WTC11 (cell line): ENCODE data around the gene ATP11A. TPM values are rescaled to one million over a fixed set of nuclear protein-coding genes. Genes with fewer than 3 reads are reported as not detected.

ENCODE experiments used
- ATAC-seq: fragments of 200-7000 bp; cut with Tn5 transposase; 2 replicates; pipeline ENCODE4 v1.10.0; 2021; ENCODE audit warnings: mild to moderate bottlenecking, moderate library complexity
- CTCF ChIA-PET: fragments of 300-600 bp; sonication (Branson Sonifier 250); formaldehyde crosslinking; loops from one replicate; lab custom pipeline; 2021; ENCODE audit warnings: antibody characterized with exemption; lab: Charles Lee
- POLR2A ChIA-PET: fragments of 350-600 bp; sonication (Branson Sonifier 250); formaldehyde crosslinking; loops from one replicate; lab custom pipeline; 2021; ENCODE audit warnings: antibody characterized with exemption; lab: Charles Lee
- DNase-seq: peaks from one replicate; pipeline ENCODE4 v3.0.0; 2021; ENCODE audit warnings: low spot score
- H3K27ac Mint-ChIP-seq: 2 replicates; pipeline ENCODE4 v1.8.0; 2021; ENCODE audit warnings: mixed read lengths
- H3K27me3 Mint-ChIP-seq: 2 replicates; pipeline ENCODE4 v1.8.0; 2021; ENCODE audit warnings: low read depth, mild to moderate bottlenecking, moderate library complexity, mixed read lengths
- H3K36me3 Mint-ChIP-seq: 2 replicates; pipeline ENCODE4 v1.8.0; 2021; ENCODE audit warnings: mixed read lengths
- H3K4me1 Mint-ChIP-seq: 2 replicates; pipeline ENCODE4 v1.8.0; 2022; ENCODE audit warnings: mixed read lengths
- H3K4me3 Mint-ChIP-seq: 2 replicates; pipeline ENCODE4 v1.8.0; 2021; ENCODE audit warnings: mild to moderate bottlenecking, moderate library complexity, mixed read lengths
- H3K9me3 Mint-ChIP-seq: 2 replicates; pipeline ENCODE4 v1.8.0; 2021; ENCODE audit warnings: mixed read lengths
- AR ChIP-seq: fragments of 250-450 bp; sonication (Bioruptor Pico); IDR thresholded peaks from 2 replicates; pipeline ENCODE4 v1.9.0; 2021; ENCODE audit warnings: mild to moderate bottlenecking
- CBFB ChIP-seq: sonication (generic); formaldehyde crosslinking; IDR thresholded peaks from 2 replicates; pipeline ENCODE4 v1.8.1; 2022; ENCODE audit warnings: mild to moderate bottlenecking, low read depth, missing genetic modification reagents
- CREB1 ChIP-seq: sonication (generic); formaldehyde crosslinking; IDR thresholded peaks from 2 replicates; pipeline ENCODE4 v1.8.0; 2023; ENCODE audit warnings: mild to moderate bottlenecking, missing genetic modification reagents
- CTCF ChIP-seq: fragments of 200-600 bp; IDR thresholded peaks from 2 replicates; pipeline ENCODE4 v1.8.0; 2022; ENCODE audit warnings: antibody characterized with exemption
- ESRRA ChIP-seq: sonication (generic); formaldehyde crosslinking; IDR thresholded peaks from 2 replicates; pipeline ENCODE4 v1.8.1; 2022; ENCODE audit warnings: mild to moderate bottlenecking, missing genetic modification reagents, borderline replicate concordance
- GTF2I ChIP-seq: fragments of 250-450 bp; sonication (Bioruptor Pico); conservative IDR thresholded peaks from 2 replicates; pipeline ENCODE4 v1.4.0; 2021; ENCODE audit warnings: mild to moderate bottlenecking
- JAZF1 ChIP-seq: fragments of 250-450 bp; sonication (Bioruptor Pico); IDR thresholded peaks from 2 replicates; pipeline ENCODE4 v1.9.0; 2021; ENCODE audit warnings: moderate library complexity, mild to moderate bottlenecking, inconsistent platforms
- MAX ChIP-seq: sonication (generic); formaldehyde crosslinking; IDR thresholded peaks from 2 replicates; pipeline ENCODE4 v1.8.0; 2022; ENCODE audit warnings: mild to moderate bottlenecking, missing genetic modification reagents
- MLX ChIP-seq: sonication (generic); formaldehyde crosslinking; IDR thresholded peaks from 2 replicates; pipeline ENCODE4 v1.8.1; 2023; ENCODE audit warnings: mild to moderate bottlenecking, missing genetic modification reagents, moderate library complexity
- OVOL2 ChIP-seq: fragments of 250-450 bp; sonication (Bioruptor Pico); IDR thresholded peaks from 2 replicates; pipeline ENCODE4 v1.9.0; 2021; ENCODE audit warnings: mild to moderate bottlenecking, borderline replicate concordance
- TP53 ChIP-seq: sonication (generic); formaldehyde crosslinking; IDR thresholded peaks from 2 replicates; pipeline ENCODE4 v1.8.1; 2023; ENCODE audit warnings: mild to moderate bottlenecking, missing genetic modification reagents
- ZBTB21 ChIP-seq: sonication (generic); formaldehyde crosslinking; IDR thresholded peaks from 2 replicates; pipeline ENCODE4 v1.8.1; 2023; ENCODE audit warnings: mild to moderate bottlenecking, missing genetic modification reagents, borderline replicate concordance
- ZNF219 ChIP-seq: sonication (generic); formaldehyde crosslinking; IDR thresholded peaks from 2 replicates; pipeline ENCODE4 v1.8.0; 2023; ENCODE audit warnings: missing genetic modification reagents, mild to moderate bottlenecking, borderline replicate concordance
- ZNF232 ChIP-seq: sonication (generic); formaldehyde crosslinking; IDR thresholded peaks from 2 replicates; pipeline ENCODE4 v1.8.0; 2022; ENCODE audit warnings: mild to moderate bottlenecking, missing genetic modification reagents
- ZNF281 ChIP-seq: sonication (generic); formaldehyde crosslinking; IDR thresholded peaks from 2 replicates; pipeline ENCODE4 v1.8.0; 2023; ENCODE audit warnings: mild to moderate bottlenecking, missing genetic modification reagents
- ZNF396 ChIP-seq: fragments of 250-450 bp; sonication (Bioruptor Pico); IDR thresholded peaks from 2 replicates; pipeline ENCODE4 v1.8.0; 2021; ENCODE audit warnings: mild to moderate bottlenecking, moderate library complexity, borderline replicate concordance
- ZSCAN18 ChIP-seq: fragments of 250-450 bp; sonication (Bioruptor Pico); IDR thresholded peaks from 2 replicates; pipeline ENCODE4 v2.1.2; 2022; ENCODE audit warnings: mild to moderate bottlenecking, moderate library complexity
- total RNA-seq: library from RNA; stranded (reverse); gene quantifications from 3 replicates; pipeline ENCODE4 v1.2.3, GENCODE V29; 2021
- TF ChIP-seq, protein P1 (sequence below): fragments of 250-450 bp; sonication (Bioruptor Pico); IDR thresholded peaks from 2 replicates; pipeline ENCODE4 v1.9.0; 2021; ENCODE audit warnings: mild to moderate bottlenecking
- TF ChIP-seq, protein P2 (sequence below): fragments of 250-450 bp; sonication (Bioruptor Pico); IDR thresholded peaks from 2 replicates; pipeline ENCODE4 v1.8.0; 2021; ENCODE audit warnings: mild to moderate bottlenecking
- TF ChIP-seq, protein P3 (sequence below): fragments of 250-450 bp; sonication (Bioruptor Pico); IDR thresholded peaks from 2 replicates; pipeline ENCODE4 v1.9.0; 2021; ENCODE audit warnings: moderate library complexity, mild to moderate bottlenecking, inconsistent platforms, borderline replicate concordance

The ATP11A gene
- total RNA-seq, 1 experiment from 2014 or later: 100 TPM

DNA sequence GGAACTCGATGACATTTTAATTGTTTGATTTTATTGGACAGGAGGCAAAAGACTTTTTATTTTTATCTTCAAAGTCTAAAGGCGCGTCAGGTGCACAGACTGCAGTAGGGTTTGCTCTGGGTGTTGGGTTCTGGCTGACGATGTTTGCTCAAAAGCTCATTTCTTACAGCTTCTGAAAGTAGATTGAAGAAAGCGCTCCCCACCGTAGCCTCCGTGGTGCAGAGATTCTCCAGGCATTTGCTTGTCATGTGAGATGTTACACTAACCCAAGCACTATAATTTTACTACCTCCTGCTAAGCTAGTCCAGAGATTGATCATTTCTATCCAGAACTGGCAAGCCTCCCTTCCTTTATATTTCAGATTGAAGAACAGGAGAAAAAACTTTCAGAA lies 14.5 kb upstream of the ATP11A start:
- DNase-seq (no peak), ATAC-seq (no peak)

More for the DNA sequence above, 14.5 kb upstream of the ATP11A start:
- Mint-ChIP-seq H3K36me3 (0 out of 2 replicates have a peak, but pooled peaks cover 6% of the 10 kb centered on the region), H3K27ac (no peak overlapping the region), H3K4me1 (peaks cover 32% of the 10 kb centered on the region), H3K27me3 (peaks cover 19% of the 10 kb centered on the region), H3K9me3 (peaks cover 3% of the 10 kb centered on the region; the same call in 1 of the 2 replicates), H3K4me3 (no peak overlapping the region)
- POLR2A ChIA-PET: no interaction called here
- CTCF ChIA-PET: interaction anchor here (0.6 kb wide), 1 partner anchor 42 kb away, joined by 4 read pairs; no protein-coding TSS in a partner anchor
- TF ChIP-seq ESRRA (CRISPR knock-in tag) (no peak), CBFB (CRISPR knock-in tag) (no peak), CREB1 (no peak), AR (no peak), ZNF232 (CRISPR knock-in tag) (no peak), ZNF281 (CRISPR knock-in tag) (no peak), OVOL2 (CRISPR knock-in tag) (no peak), MLX (CRISPR knock-in tag) (no peak), ZBTB21 (no peak), TP53 (CRISPR knock-in tag) (no peak), JAZF1 (CRISPR knock-in tag) (no peak), ZNF396 (CRISPR knock-in tag) (no peak), MAX (CRISPR knock-in tag) (no peak), ZSCAN18 (CRISPR knock-in tag) (no peak), GTF2I (no peak), ZNF219 (CRISPR knock-in tag) (no peak), CTCF (no peak)
- TF ChIP-seq, protein P1, sequence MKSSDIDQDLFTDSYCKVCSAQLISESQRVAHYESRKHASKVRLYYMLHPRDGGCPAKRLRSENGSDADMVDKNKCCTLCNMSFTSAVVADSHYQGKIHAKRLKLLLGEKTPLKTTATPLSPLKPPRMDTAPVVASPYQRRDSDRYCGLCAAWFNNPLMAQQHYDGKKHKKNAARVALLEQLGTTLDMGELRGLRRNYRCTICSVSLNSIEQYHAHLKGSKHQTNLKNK (CRISPR knock-in tag): no peak
- TF ChIP-seq, protein P2, sequence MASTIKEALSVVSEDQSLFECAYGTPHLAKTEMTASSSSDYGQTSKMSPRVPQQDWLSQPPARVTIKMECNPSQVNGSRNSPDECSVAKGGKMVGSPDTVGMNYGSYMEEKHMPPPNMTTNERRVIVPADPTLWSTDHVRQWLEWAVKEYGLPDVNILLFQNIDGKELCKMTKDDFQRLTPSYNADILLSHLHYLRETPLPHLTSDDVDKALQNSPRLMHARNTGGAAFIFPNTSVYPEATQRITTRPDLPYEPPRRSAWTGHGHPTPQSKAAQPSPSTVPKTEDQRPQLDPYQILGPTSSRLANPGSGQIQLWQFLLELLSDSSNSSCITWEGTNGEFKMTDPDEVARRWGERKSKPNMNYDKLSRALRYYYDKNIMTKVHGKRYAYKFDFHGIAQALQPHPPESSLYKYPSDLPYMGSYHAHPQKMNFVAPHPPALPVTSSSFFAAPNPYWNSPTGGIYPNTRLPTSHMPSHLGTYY (CRISPR knock-in tag): no peak
- TF ChIP-seq, protein P3, sequence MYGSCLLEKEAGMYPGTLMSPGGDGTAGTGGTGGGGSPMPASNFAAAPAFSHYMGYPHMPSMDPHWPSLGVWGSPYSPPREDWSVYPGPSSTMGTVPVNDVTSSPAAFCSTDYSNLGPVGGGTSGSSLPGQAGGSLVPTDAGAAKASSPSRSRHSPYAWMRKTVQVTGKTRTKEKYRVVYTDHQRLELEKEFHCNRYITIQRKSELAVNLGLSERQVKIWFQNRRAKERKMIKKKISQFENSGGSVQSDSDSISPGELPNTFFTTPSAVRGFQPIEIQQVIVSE: no peak
